ENCODE data around the gene SEMA3D. TPM values are rescaled to one million over a fixed set of nuclear protein-coding genes. Genes with fewer than 3 reads are reported as not detected.

Gene SEMA3D
- total RNA-seq, 4 donors from 2014 or later = 0.06 to 3.8 (median 0.14) TPM

GRCh38 chr7:85095806-85096205, 91.0 kb downstream of the SEMA3D start:
- 52 to 72% methylated on average over 2 of the region's 2 CpGs for WGBS, 2 donors
- Histone ChIP-seq H3K9me3 (no peaks in the 10 kb centered on the region), H3K27me3 (no peaks in the 10 kb centered on the region), H3K4me1 (peaks cover 0 to 4% (median 0%) of the 10 kb centered on the region in 3 donors), H3K4me3 (no peak overlapping the region), H3K27ac (no peak overlapping the region), H3K36me3 (no peaks in the 10 kb centered on the region)
- intact Hi-C loops (cut with DNase I) = no loop called here
- TF ChIP-seq POLR2A (IDR thresholded peaks at IDR 0.05) = no peak
- TF ChIP-seq CTCF (IDR thresholded peaks at IDR 0.05) = no peak
- no peak for DNase-seq

GRCh38 chr7:85095366-85095765, 91.5 kb downstream of the SEMA3D start:
- Histone ChIP-seq H3K27ac (no peak overlapping the region), H3K9me3 (no peaks in the 10 kb centered on the region), H3K4me1 (peaks cover 0 to 4% (median 0%) of the 10 kb centered on the region in 3 donors), H3K36me3 (no peaks in the 10 kb centered on the region), H3K4me3 (no peak overlapping the region), H3K27me3 (no peaks in the 10 kb centered on the region)
- intact Hi-C loops (cut with DNase I) = no loop called here
- TF ChIP-seq POLR2A (IDR thresholded peaks at IDR 0.05) (no peak), CTCF (IDR thresholded peaks at IDR 0.05) (no peak)
- no peak for DNase-seq
- 70 to 80% methylated on average over 2 of the region's 2 CpGs for WGBS, 2 donors

- intact Hi-C loops (cut with DNase I) = no loop called here
- TF ChIP-seq CTCF (IDR thresholded peaks at IDR 0.05) = no peak
- TF ChIP-seq POLR2A (IDR thresholded peaks at IDR 0.05) = no peak
- H3K27me3 ChIP-seq = no peaks in the 10 kb centered on the region
- H3K27ac ChIP-seq = no peak overlapping the region
- no peak for DNase-seq
- peaks cover 0 to 4% (median 0%) of the 10 kb centered on the region in 3 donors for H3K4me1 ChIP-seq
- H3K36me3 ChIP-seq = no peaks in the 10 kb centered on the region
- WGBS, 2 donors = 69 to 74% methylated on average over 3 of the region's 3 CpGs
- H3K4me3 ChIP-seq = no peak overlapping the region
- no peaks in the 10 kb centered on the region for H3K9me3 ChIP-seq
Observed at GRCh38 chr7:85094046-85094725, 92.7 kb downstream of the SEMA3D start.

- H3K36me3 ChIP-seq = no peaks in the 10 kb centered on the region
- H3K27me3 ChIP-seq = no peaks in the 10 kb centered on the region
- peaks cover 0 to 4% (median 0%) of the 10 kb centered on the region in 3 donors for H3K4me1 ChIP-seq
- DNase-seq = no peak
- 71 to 84% methylated on average over 4 of the region's 4 CpGs for WGBS, 2 donors
- intact Hi-C loops (cut with DNase I) = no loop called here
- TF ChIP-seq CTCF (IDR thresholded peaks at IDR 0.05) (no peak), POLR2A (IDR thresholded peaks at IDR 0.05) (no peak)
- no peaks in the 10 kb centered on the region for H3K9me3 ChIP-seq
- no peak overlapping the region for H3K27ac ChIP-seq
- H3K4me3 ChIP-seq = no peak overlapping the region
Observed at GRCh38 chr7:85091565-85091928, 95.3 kb downstream of the SEMA3D start.

GRCh38 chr7:85090919-85091564, 95.8 kb downstream of the SEMA3D start:
- DNase-seq = no peak
- no peak for TF ChIP-seq POLR2A (IDR thresholded peaks at IDR 0.05)
- TF ChIP-seq CTCF (IDR thresholded peaks at IDR 0.05) = no peak
- no peaks in the 10 kb centered on the region for H3K9me3 ChIP-seq
- no peak overlapping the region for H3K4me3 ChIP-seq
- H3K27ac ChIP-seq = no peak overlapping the region
- WGBS, 2 donors = 52 to 57% methylated on average over 3 of the region's 3 CpGs
- no peaks in the 10 kb centered on the region for H3K36me3 ChIP-seq
- H3K27me3 ChIP-seq = no peaks in the 10 kb centered on the region
- intact Hi-C loops (cut with DNase I) = no loop called here
- peaks cover 0 to 4% (median 0%) of the 10 kb centered on the region in 3 donors for H3K4me1 ChIP-seq

All from esophagus squamous epithelium (tissue), 5 donors.